IMR-90 (cell line): ENCODE measurements around the gene ADCY5. TPM values are rescaled to one million over a fixed set of nuclear protein-coding genes. Genes with fewer than 3 reads are reported as not detected.

Experiments used
- ATAC-seq: fragments of 200-7000 bp; cut with Tn5 transposase; 2 replicates; pipeline ENCODE4 v1.9.1; 2020; ENCODE audit warnings: low read depth, mild to moderate bottlenecking, moderate library complexity
- BruUV-seq: library from RNA; stranded (reverse); fragments of 400-500 nt; replicated peaks from 2 replicates; lab custom pipeline; 2021; lab: Mats Ljungman, UMichigan
- CTCF ChIA-PET: fragments of 300-600 bp; formaldehyde crosslinking; extraction: SDS; loops from one replicate; lab custom pipeline; 2021; ENCODE audit warnings: antibody characterized with exemption; lab: Yijun Ruan, JAX
- POLR2A ChIA-PET: fragments of 300-600 bp; sonication (Branson Sonifier 250); formaldehyde crosslinking; loops from one replicate; lab custom pipeline; 2022; ENCODE audit warnings: antibody characterized with exemption; ENCODE audit not compliant: unreplicated experiment; lab: Charles Lee
- DNase-seq: peaks from one replicate; pipeline ENCODE4 v3.0.0; 2013
- H2AFZ ChIP-seq: replicated peaks from 2 replicates; pipeline ENCODE3; 2013; ENCODE audit warnings: low read length, mild to moderate bottlenecking; ENCODE audit not compliant: poor library complexity
- H2AK5ac ChIP-seq: 2 replicates; pipeline ENCODE4 v1.6.1; 2013; ENCODE audit warnings: low read depth, low read length, inconsistent platforms
- H2AK9ac ChIP-seq: replicated peaks from 2 replicates; pipeline ENCODE3; 2013; ENCODE audit warnings: mild to moderate bottlenecking, low read depth, low read length, moderate library complexity; ENCODE audit not compliant: poor library complexity
- H2BK120ac ChIP-seq: 2 replicates; pipeline ENCODE4 v1.6.1; 2013; ENCODE audit warnings: low read depth, low read length, inconsistent platforms
- H2BK15ac ChIP-seq: 3 replicates; pipeline ENCODE4 v1.6.1; 2013; ENCODE audit warnings: low read depth, low read length, inconsistent platforms
- H2BK20ac ChIP-seq: 2 replicates; pipeline ENCODE4 v1.6.1; 2013; ENCODE audit warnings: low read depth, mild to moderate bottlenecking, inconsistent platforms, low read length, moderate library complexity
- H2BK5ac ChIP-seq: 2 replicates; pipeline ENCODE4 v1.6.1; 2013; ENCODE audit warnings: mild to moderate bottlenecking, low read depth, low read length, inconsistent platforms; ENCODE audit not compliant: poor library complexity, severe bottlenecking
- H3K14ac ChIP-seq: replicated peaks from 2 replicates; pipeline ENCODE4 v1.6.1; 2013; ENCODE audit warnings: low read depth, low read length, inconsistent platforms
- H3K18ac ChIP-seq: 2 replicates; pipeline ENCODE4 v1.6.1; 2013; ENCODE audit warnings: low read depth, low read length, control low read depth
- H3K23ac ChIP-seq: 2 replicates; pipeline ENCODE4 v1.6.1; 2013; ENCODE audit warnings: low read depth, low read length, inconsistent platforms
- H3K27ac ChIP-seq: 2 replicates; pipeline ENCODE4 v1.5.1; 2013; ENCODE audit warnings: mild to moderate bottlenecking, control low read depth, low read length; ENCODE audit not compliant: insufficient read depth
- H3K27me3 ChIP-seq: 2 replicates; pipeline ENCODE4 v1.6.1; 2013; ENCODE audit warnings: low read length; ENCODE audit not compliant: control insufficient read depth, insufficient read depth
- H3K36me3 ChIP-seq: 2 replicates; pipeline ENCODE4 v1.6.1; 2013; ENCODE audit warnings: low read length, mixed read lengths; ENCODE audit not compliant: control insufficient read depth, insufficient read depth
- H3K4ac ChIP-seq: 2 replicates; pipeline ENCODE4 v1.6.1; 2013; ENCODE audit warnings: low read depth, low read length, inconsistent platforms
- H3K4me1 ChIP-seq: 2 replicates; pipeline ENCODE4 v1.6.1; 2013; ENCODE audit warnings: low read length, mixed read lengths; ENCODE audit not compliant: control insufficient read depth, insufficient read depth
- H3K4me2 ChIP-seq: 2 replicates; pipeline ENCODE4 v1.6.1; 2013; ENCODE audit warnings: low read depth, mild to moderate bottlenecking, control low read depth, low read length, moderate library complexity
- H3K4me3 ChIP-seq: 2 replicates; pipeline ENCODE4 v1.5.1; 2013; ENCODE audit warnings: low read depth, mild to moderate bottlenecking, control low read depth, low read length, moderate library complexity; ENCODE audit not compliant: insufficient read depth
- H3K56ac ChIP-seq: 2 replicates; pipeline ENCODE4 v1.6.1; 2013; ENCODE audit warnings: low read length, inconsistent platforms; ENCODE audit not compliant: insufficient read depth; ENCODE audit errors: extremely low read depth
- H3K79me1 ChIP-seq, 2 experiments: 2 replicates each; pipeline ENCODE4 v1.6.1; 2013; ENCODE audit warnings: low read length in 2 of 2, inconsistent platforms in 1 of 2, low read depth in 1 of 2
- H3K9ac ChIP-seq: 2 replicates; pipeline ENCODE4 v1.6.1; 2013; ENCODE audit warnings: low read depth, low read length, control low read depth
- H3K9me1 ChIP-seq: 2 replicates; pipeline ENCODE4 v1.6.1; 2013; ENCODE audit warnings: low read length, inconsistent platforms; ENCODE audit not compliant: insufficient read depth
- H3K9me3 ChIP-seq: 2 replicates; pipeline ENCODE4 v1.6.1; 2013; ENCODE audit warnings: low read length; ENCODE audit not compliant: control insufficient read depth, insufficient read depth
- H4K20me1 ChIP-seq: 2 replicates; pipeline ENCODE4 v1.6.1; 2013; ENCODE audit warnings: low read length, inconsistent platforms; ENCODE audit not compliant: insufficient read depth
- H4K5ac ChIP-seq: 2 replicates; pipeline ENCODE4 v1.6.1; 2013; ENCODE audit warnings: mild to moderate bottlenecking, low read depth, low read length, control low read depth
- H4K8ac ChIP-seq, 2 experiments: 2 replicates each; pipeline ENCODE4 v1.6.1; 2013; ENCODE audit warnings: low read depth in 2 of 2, low read length in 2 of 2, control low read depth in 1 of 2, inconsistent platforms in 1 of 2
- H4K91ac ChIP-seq: 2 replicates; pipeline ENCODE4 v1.6.1; 2013; ENCODE audit warnings: low read depth, low read length, inconsistent platforms; ENCODE audit not compliant: insufficient read depth
- BHLHE40 ChIP-seq: fragments of 150-350 bp; IDR thresholded peaks from 2 replicates; pipeline ENCODE4 v1.6.1; 2016; ENCODE audit warnings: mild to moderate bottlenecking, low read depth, low read length
- CEBPB ChIP-seq: IDR thresholded peaks from 2 replicates; pipeline ENCODE4 v1.6.1; 2012; ENCODE audit warnings: low read depth, low read length, improper control_type of control experiment
- CHD1 ChIP-seq: IDR thresholded peaks from 2 replicates; pipeline ENCODE4 v1.6.1; 2012; ENCODE audit warnings: low read depth, low read length, improper control_type of control experiment
- FOS ChIP-seq: fragments of 150-350 bp; IDR thresholded peaks from 2 replicates; pipeline ENCODE4 v1.6.1; 2016; ENCODE audit warnings: low read depth, low read length
- MAFK ChIP-seq: IDR thresholded peaks from 2 replicates; pipeline ENCODE4 v1.6.1; 2012; ENCODE audit warnings: low read depth, low read length, improper control_type of control experiment
- MAZ ChIP-seq: IDR thresholded peaks from 2 replicates; pipeline ENCODE4 v1.6.1; 2012; ENCODE audit warnings: low read depth, mild to moderate bottlenecking, low read length, improper control_type of control experiment, moderate library complexity, borderline replicate concordance
- MXI1 ChIP-seq: IDR thresholded peaks from 2 replicates; pipeline ENCODE4 v1.6.1; 2012; ENCODE audit warnings: low read depth, mild to moderate bottlenecking, low read length, moderate library complexity, borderline replicate concordance
- NFE2L2 ChIP-seq: fragments of 150-350 bp; IDR thresholded peaks from 2 replicates; pipeline ENCODE4 v1.6.1; 2016; ENCODE audit warnings: low read depth, mild to moderate bottlenecking, low read length
- POLR2A ChIP-seq: IDR thresholded peaks from 2 replicates; pipeline ENCODE4 v1.6.1; 2012; ENCODE audit warnings: mild to moderate bottlenecking, low read depth, low read length
- RAD21 ChIP-seq: IDR thresholded peaks from 2 replicates; pipeline ENCODE4 v1.6.1; 2012; ENCODE audit warnings: low read length, improper control_type of control experiment
- RCOR1 ChIP-seq: IDR thresholded peaks from 2 replicates; pipeline ENCODE4 v1.6.1; 2012; ENCODE audit warnings: mild to moderate bottlenecking, low read length, improper control_type of control experiment; ENCODE audit not compliant: insufficient replicate concordance
- RFX5 ChIP-seq: IDR thresholded peaks from 2 replicates; pipeline ENCODE4 v1.8.0; 2012; ENCODE audit warnings: low read depth, mild to moderate bottlenecking, low read length, moderate library complexity
- SMC3 ChIP-seq: fragments of 150-350 bp; IDR thresholded peaks from 2 replicates; pipeline ENCODE4 v1.6.1; 2016; ENCODE audit warnings: low read depth, mild to moderate bottlenecking, antibody characterized with exemption, low read length, moderate library complexity
- WGBS, 2 experiments: methylation state at CpG; one replicate each; pipeline versions ENCODE4 v1.1.5 to v1.1.7; 2013; ENCODE audit warnings: missing lambda C conversion rate in 2 of 2; ENCODE audit not compliant: insufficient read length in 1 of 2; ENCODE audit errors: extremely low coverage in 2 of 2; 5-methylcytosine and 5-hydroxymethylcytosine counted together
- dilution Hi-C: fragments of 300-500 bp; cut with HindIII; formaldehyde crosslinking; loops from one replicate; pipeline ENCODE4 v1.14.3; 2018; ENCODE audit warnings: low sequenced_read_pairs; ENCODE audit not compliant: unreplicated experiment
- in situ Hi-C: fragments of 300-500 bp; cut with MboI; formaldehyde crosslinking; loops from 3 replicates; pipeline ENCODE4 v1.14.3; 2019; ENCODE audit warnings: low sequenced_read_pairs, inconsistent platforms, mixed read lengths
- intact Hi-C: fragments of 100-400 bp; cut with micrococcal nuclease; formaldehyde crosslinking; loops from 2 replicates; pipeline ENCODE4 v1.10.0; 2022
- polyA plus RNA-seq, 3 experiments: library from polyadenylated mRNA; depleted of rRNA; stranded (reverse); fragments of >200 nt; gene quantifications; 2 replicates each; pipeline ENCODE4 v1.2.3, GENCODE V29; 2012; ENCODE audit warnings: low replicate concordance in 1 of 3
- total RNA-seq: library from RNA; depleted of rRNA; stranded (reverse); fragments of >200 nt; gene quantifications from 2 replicates; pipeline ENCODE4 v1.2.3, GENCODE V29; 2012
- TF ChIP-seq, protein P1 (sequence below): fragments of 150-350 bp; IDR thresholded peaks from 2 replicates; pipeline ENCODE4 v1.6.1; 2016; ENCODE audit warnings: low read depth, mild to moderate bottlenecking, low read length, moderate library complexity, borderline replicate concordance
- TF ChIP-seq, protein P2 (sequence below): fragments of 150-350 bp; IDR thresholded peaks from 2 replicates; pipeline ENCODE4 v1.6.1; 2017; ENCODE audit warnings: mild to moderate bottlenecking, antibody characterized with exemption, low read length, low read depth
- TF ChIP-seq, protein P3 (sequence below): conservative IDR thresholded peaks from 2 replicates; pipeline ENCODE4 v1.5.1; 2012; ENCODE audit warnings: mild to moderate bottlenecking, low read depth, low read length, improper control_type of control experiment

Gene ADCY5
- total and polyA plus RNA-seq, 2 of the 4 experiments (the other 2 are of a cell fraction) = 0.14 to 0.18 TPM

DNA sequence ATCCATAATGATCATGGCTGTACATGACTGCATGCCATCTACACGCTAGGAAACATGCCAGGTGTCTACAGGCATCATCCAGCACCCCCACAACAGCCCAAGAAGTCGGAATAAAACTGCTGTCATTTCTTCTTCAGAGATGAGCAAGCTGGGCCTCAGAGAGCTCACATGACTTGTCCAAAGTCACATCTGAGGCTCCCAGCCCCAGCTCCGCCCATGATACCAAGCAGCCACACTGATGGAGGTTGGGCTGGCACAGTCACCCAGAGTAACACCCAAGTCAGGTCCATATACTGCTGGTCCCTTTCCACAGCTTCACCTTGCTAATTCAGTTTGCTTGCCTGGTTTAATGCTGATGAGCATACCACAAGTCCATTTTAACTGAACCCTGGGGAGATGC lies 130.5 kb downstream of the ADCY5 start:
- Histone ChIP-seq H2AK5ac (no peak overlapping the region), H2AFZ (peak overlapping the region; percentile 8), H3K36me3 (no peaks in the 10 kb centered on the region), H3K4me1 (no peaks in the 10 kb centered on the region), H2BK5ac (no peak overlapping the region), H3K9me1 (no peaks in the 10 kb centered on the region; the same call in 1 of the 2 replicates), H3K9ac (no peak overlapping the region), H3K23ac (no peak overlapping the region), H4K5ac (no peak overlapping the region), H2BK20ac (no peak overlapping the region), H2AK9ac (no peak overlapping the region), H2BK15ac (no peak overlapping the region), H3K9me3 (no peaks in the 10 kb centered on the region), H3K27me3 (peaks cover 72% of the 10 kb centered on the region), H2BK120ac (no peak overlapping the region), H3K4ac (no peak overlapping the region), H3K27ac (no peak overlapping the region), H4K8ac (no peak overlapping the region), H4K91ac (no peak overlapping the region), H3K14ac (no peak overlapping the region), H3K18ac (no peak overlapping the region), H3K4me3 (no peak overlapping the region), H3K56ac (no peak overlapping the region), H4K20me1 (no peaks in the 10 kb centered on the region), H3K4me2 (no peak overlapping the region), H3K79me1 (no peaks in the 10 kb centered on the region)
- no peak for DNase-seq
- BruUV-seq = no TSS peak
- TF ChIP-seq RCOR1 (no peak), SMC3 (no peak), FOS (no peak), MXI1 (no peak), CEBPB (no peak), BHLHE40 (no peak), POLR2A (no peak), MAFK (no peak), RAD21 (no peak), NFE2L2 (no peak), MAZ (no peak), RFX5 (no peak), CHD1 (no peak)
- TF ChIP-seq, protein P1, sequence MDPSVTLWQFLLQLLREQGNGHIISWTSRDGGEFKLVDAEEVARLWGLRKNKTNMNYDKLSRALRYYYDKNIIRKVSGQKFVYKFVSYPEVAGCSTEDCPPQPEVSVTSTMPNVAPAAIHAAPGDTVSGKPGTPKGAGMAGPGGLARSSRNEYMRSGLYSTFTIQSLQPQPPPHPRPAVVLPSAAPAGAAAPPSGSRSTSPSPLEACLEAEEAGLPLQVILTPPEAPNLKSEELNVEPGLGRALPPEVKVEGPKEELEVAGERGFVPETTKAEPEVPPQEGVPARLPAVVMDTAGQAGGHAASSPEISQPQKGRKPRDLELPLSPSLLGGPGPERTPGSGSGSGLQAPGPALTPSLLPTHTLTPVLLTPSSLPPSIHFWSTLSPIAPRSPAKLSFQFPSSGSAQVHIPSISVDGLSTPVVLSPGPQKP = no peak
- TF ChIP-seq, protein P2, sequence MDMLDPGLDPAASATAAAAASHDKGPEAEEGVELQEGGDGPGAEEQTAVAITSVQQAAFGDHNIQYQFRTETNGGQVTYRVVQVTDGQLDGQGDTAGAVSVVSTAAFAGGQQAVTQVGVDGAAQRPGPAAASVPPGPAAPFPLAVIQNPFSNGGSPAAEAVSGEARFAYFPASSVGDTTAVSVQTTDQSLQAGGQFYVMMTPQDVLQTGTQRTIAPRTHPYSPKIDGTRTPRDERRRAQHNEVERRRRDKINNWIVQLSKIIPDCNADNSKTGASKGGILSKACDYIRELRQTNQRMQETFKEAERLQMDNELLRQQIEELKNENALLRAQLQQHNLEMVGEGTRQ = no peak
- TF ChIP-seq, protein P3, sequence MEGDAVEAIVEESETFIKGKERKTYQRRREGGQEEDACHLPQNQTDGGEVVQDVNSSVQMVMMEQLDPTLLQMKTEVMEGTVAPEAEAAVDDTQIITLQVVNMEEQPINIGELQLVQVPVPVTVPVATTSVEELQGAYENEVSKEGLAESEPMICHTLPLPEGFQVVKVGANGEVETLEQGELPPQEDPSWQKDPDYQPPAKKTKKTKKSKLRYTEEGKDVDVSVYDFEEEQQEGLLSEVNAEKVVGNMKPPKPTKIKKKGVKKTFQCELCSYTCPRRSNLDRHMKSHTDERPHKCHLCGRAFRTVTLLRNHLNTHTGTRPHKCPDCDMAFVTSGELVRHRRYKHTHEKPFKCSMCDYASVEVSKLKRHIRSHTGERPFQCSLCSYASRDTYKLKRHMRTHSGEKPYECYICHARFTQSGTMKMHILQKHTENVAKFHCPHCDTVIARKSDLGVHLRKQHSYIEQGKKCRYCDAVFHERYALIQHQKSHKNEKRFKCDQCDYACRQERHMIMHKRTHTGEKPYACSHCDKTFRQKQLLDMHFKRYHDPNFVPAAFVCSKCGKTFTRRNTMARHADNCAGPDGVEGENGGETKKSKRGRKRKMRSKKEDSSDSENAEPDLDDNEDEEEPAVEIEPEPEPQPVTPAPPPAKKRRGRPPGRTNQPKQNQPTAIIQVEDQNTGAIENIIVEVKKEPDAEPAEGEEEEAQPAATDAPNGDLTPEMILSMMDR = no peak
- dilution Hi-C loops (no loop called here), intact Hi-C loops (no loop called here), in situ Hi-C loops (no loop called here)
- ChIA-PET POLR2A (no interaction called here), CTCF (no interaction called here)
- 14% methylated on average over 1 of the region's 3 CpGs; no CpG with 5 or more reads in 1 of the 2 experiments for WGBS, 2 experiments
- no peak for ATAC-seq
